Measurements from ENCODE around the gene EGFR. TPM values are rescaled to one million over a fixed set of nuclear protein-coding genes. Genes with fewer than 3 reads are reported as not detected.
A peak's percentile ranks its signal among the peaks of the same experiment; 100 is the strongest.

Gene EGFR
- 78.3 TPM for total RNA-seq
- long read RNA-seq, full-length matches to known transcripts = 14 of 67 reads
- long read RNA-seq, partial matches to known transcripts = 8 of 67 reads
- long read RNA-seq, other reads (novel, unspliced or antisense) = 45 of 67 reads

DNA sequence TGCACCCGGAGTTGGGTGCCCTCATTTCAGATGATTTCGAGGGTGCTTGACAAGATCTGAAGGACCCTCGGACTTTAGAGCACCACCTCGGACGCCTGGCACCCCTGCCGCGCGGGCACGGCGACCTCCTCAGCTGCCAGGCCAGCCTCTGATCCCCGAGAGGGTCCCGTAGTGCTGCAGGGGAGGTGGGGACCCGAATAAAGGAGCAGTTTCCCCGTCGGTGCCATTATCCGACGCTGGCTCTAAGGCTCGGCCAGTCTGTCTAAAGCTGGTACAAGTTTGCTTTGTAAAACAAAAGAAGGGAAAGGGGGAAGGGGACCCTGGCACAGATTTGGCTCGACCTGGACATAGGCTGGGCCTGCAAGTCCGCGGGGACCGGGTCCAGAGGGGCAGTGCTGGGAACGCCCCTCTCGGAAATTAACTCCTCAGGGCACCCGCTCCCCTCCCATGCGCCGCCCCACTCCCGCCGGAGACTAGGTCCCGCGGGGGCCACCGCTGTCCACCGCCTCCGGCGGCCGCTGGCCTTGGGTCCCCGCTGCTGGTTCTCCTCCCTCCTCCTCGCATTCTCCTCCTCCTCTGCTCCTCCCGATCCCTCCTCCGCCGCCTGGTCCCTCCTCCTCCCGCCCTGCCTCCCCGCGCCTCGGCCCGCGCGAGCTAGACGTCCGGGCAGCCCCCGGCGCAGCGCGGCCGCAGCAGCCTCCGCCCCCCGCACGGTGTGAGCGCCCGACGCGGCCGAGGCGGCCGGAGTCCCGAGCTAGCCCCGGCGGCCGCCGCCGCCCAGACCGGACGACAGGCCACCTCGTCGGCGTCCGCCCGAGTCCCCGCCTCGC is at the start of gene EGFR:
Gene EGFR, plus strand, starts transcription at position 657 of the 830 bp plus-strand sequence. CDS start 261 bp downstream, outside the sequence.
- no peaks in the 10 kb centered on the region for H3K36me3 ChIP-seq
- peaks cover 22% of the 10 kb centered on the region for H3K4me1 ChIP-seq
- no peaks in the 10 kb centered on the region for H3K9me3 ChIP-seq
- peaks cover 5% of the 10 kb centered on the region for H3K27me3 ChIP-seq
- H3K27ac ChIP-seq = peak within 1 kb of the TSS; percentile 93
- intact Hi-C loops (cut with DNase I) = no loop called here
- H3K4me3 ChIP-seq = peak within 1 kb of the TSS; percentile 80
- ATAC-seq = peak; percentile 87
- DNase-seq = peak; percentile 93
- TF ChIP-seq, protein P1, sequence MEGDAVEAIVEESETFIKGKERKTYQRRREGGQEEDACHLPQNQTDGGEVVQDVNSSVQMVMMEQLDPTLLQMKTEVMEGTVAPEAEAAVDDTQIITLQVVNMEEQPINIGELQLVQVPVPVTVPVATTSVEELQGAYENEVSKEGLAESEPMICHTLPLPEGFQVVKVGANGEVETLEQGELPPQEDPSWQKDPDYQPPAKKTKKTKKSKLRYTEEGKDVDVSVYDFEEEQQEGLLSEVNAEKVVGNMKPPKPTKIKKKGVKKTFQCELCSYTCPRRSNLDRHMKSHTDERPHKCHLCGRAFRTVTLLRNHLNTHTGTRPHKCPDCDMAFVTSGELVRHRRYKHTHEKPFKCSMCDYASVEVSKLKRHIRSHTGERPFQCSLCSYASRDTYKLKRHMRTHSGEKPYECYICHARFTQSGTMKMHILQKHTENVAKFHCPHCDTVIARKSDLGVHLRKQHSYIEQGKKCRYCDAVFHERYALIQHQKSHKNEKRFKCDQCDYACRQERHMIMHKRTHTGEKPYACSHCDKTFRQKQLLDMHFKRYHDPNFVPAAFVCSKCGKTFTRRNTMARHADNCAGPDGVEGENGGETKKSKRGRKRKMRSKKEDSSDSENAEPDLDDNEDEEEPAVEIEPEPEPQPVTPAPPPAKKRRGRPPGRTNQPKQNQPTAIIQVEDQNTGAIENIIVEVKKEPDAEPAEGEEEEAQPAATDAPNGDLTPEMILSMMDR (IDR thresholded peaks at IDR 0.05) = no peak

DNA sequence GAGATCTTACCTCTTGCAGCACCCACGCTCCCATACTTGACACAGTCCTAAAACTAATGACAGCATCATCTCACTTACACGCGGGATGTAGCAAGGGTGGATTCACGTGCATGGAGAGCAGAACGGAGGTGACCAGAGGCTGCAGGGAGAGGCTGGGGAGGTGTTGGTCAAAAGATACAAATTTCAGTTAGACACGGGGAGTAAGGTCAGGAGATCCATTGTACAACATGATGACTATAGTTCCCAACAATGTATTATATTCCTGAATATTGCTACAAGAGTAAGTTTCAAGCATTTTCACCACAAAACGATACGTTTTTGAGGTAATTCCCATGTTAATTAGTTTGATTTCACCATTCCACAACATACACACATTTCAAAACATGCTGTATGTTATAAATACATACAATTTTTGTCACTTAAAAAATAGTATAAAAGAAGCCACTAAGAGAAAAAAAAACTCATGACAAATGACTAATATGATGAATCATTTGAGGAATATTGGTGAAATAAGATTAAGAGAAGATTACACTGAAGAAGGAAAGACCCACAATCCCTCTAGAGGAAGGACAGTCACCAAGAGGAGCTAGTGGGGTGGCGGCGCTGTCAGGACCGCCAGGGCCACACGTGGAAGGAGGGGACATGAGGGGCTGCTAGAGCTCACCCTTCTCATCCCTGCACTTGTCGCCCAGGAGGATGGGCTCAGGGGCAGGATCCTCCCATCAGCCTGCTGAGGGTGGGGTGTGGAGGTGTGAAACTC is 49.4 kb upstream of the EGFR start:
- intact Hi-C loops (cut with DNase I) = no loop called here
- TF ChIP-seq, protein P1 (IDR thresholded peaks at IDR 0.05) = no peak
- ATAC-seq = no peak

GRCh38 chr7:54972733-54973294 is 46.0 kb upstream of the EGFR start:
- Histone ChIP-seq H3K27ac (no peak overlapping the region), H3K36me3 (no peaks in the 10 kb centered on the region), H3K4me3 (no peak overlapping the region), H3K27me3 (no peaks in the 10 kb centered on the region), H3K4me1 (no peaks in the 10 kb centered on the region), H3K9me3 (no peaks in the 10 kb centered on the region)
- intact Hi-C loops (cut with DNase I) = no loop called here
- ATAC-seq = no peak
- DNase-seq = no peak
- TF ChIP-seq, protein P1 (IDR thresholded peaks at IDR 0.05) = no peak

More for the DNA sequence above, 49.4 kb upstream of the EGFR start:
- no peak for DNase-seq
- H3K27me3 ChIP-seq = no peaks in the 10 kb centered on the region
- H3K4me1 ChIP-seq = no peaks in the 10 kb centered on the region
- no peak overlapping the region for H3K4me3 ChIP-seq
- H3K36me3 ChIP-seq = no peaks in the 10 kb centered on the region
- H3K9me3 ChIP-seq = no peaks in the 10 kb centered on the region
- no peak overlapping the region for H3K27ac ChIP-seq

DNA sequence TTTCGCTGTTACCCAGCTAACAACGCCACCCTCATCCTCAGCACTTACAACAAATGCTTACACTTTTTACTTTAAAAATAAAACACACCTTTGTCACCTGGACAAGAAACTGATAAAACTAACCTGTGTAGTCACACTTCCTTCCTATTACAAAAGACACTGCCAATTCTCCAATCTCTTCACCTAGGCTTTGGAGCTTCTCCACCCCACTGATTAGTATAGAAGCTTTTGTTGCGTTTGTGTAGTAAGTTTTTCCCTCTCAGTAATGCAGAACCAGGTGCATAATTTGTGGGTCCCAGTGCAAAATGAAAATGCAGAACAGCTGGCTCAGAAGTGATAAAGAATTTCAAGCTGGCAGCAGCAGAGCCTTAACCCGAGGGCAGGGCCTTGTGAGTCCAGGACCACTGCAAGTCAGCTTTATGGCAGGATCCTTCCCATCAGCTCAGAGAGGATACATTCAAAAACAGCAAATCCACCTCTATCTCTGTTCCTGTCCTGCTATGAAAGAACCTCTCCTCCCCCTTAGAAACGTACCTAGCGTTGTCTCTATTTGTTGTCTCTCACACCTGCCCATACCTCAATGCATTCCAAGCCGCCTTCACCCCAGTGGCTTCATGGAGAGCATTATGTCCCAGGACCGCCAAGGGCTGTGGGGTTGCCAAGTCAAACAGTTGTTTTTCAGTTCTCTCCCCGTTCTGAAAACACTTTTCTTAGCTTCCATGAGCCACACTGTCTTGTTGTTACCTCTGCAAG is 40.3 kb upstream of the EGFR start:
- TF ChIP-seq, protein P1 (IDR thresholded peaks at IDR 0.05) = no peak
- DNase-seq (no peak), ATAC-seq (peak; percentile 54)
- Histone ChIP-seq H3K4me3 (no peak overlapping the region), H3K27ac (no peak overlapping the region), H3K9me3 (no peaks in the 10 kb centered on the region), H3K4me1 (no peaks in the 10 kb centered on the region), H3K27me3 (no peaks in the 10 kb centered on the region), H3K36me3 (no peaks in the 10 kb centered on the region)
- intact Hi-C loops (cut with DNase I) = no loop called here

GRCh38 chr7:54980521-54980920 is 38.3 kb upstream of the EGFR start:
- DNase-seq = no peak
- intact Hi-C loops (cut with DNase I) = no loop called here
- no peaks in the 10 kb centered on the region for H3K9me3 ChIP-seq
- H3K4me3 ChIP-seq = no peak overlapping the region
- no peaks in the 10 kb centered on the region for H3K27me3 ChIP-seq
- TF ChIP-seq, protein P1 (IDR thresholded peaks at IDR 0.05) = no peak
- no peak overlapping the region for H3K27ac ChIP-seq
- no peak for ATAC-seq
- H3K36me3 ChIP-seq = no peaks in the 10 kb centered on the region
- H3K4me1 ChIP-seq = no peaks in the 10 kb centered on the region
